Measurements from ENCODE around the gene TTC4.

TTC4 gene

GRCh38 chr1:54715493-54716298 lies at the start of gene TTC4:
TTC4 (plus strand) TSS chr1:54715861; CDS start chr1:54715909, 48 bp downstream.
- in situ Hi-C loops (cut with MboI; ENCODE audit: low sequenced_read_pairs): no loop called here

GRCh38 chr1:54666333-54666732 lies 49.3 kb upstream of the TTC4 start:
- in situ Hi-C loops (cut with MboI; ENCODE audit: low sequenced_read_pairs): no loop called here

- in situ Hi-C loops (cut with MboI; ENCODE audit: low sequenced_read_pairs): no loop called here
Measured at GRCh38 chr1:54667797-54668196, 47.9 kb upstream of the TTC4 start.

GRCh38 chr1:54668567-54668966 lies 47.1 kb upstream of the TTC4 start:
- in situ Hi-C loops (cut with MboI; ENCODE audit: low sequenced_read_pairs): no loop called here

- in situ Hi-C loops (cut with MboI; ENCODE audit: low sequenced_read_pairs): no loop called here
Measured at GRCh38 chr1:54671985-54672608, 43.6 kb upstream of the TTC4 start.

- in situ Hi-C loops (cut with MboI; ENCODE audit: low sequenced_read_pairs): no loop called here
Measured at GRCh38 chr1:54678776-54679643, 36.7 kb upstream of the TTC4 start.

- in situ Hi-C loops (cut with MboI; ENCODE audit: low sequenced_read_pairs): no loop called here
Measured at GRCh38 chr1:54679706-54680105, 36.0 kb upstream of the TTC4 start.

- in situ Hi-C loops (cut with MboI; ENCODE audit: low sequenced_read_pairs): no loop called here
Measured at GRCh38 chr1:54680387-54680786, 35.3 kb upstream of the TTC4 start.

GRCh38 chr1:54681358-54681757 lies 34.3 kb upstream of the TTC4 start:
- in situ Hi-C loops (cut with MboI; ENCODE audit: low sequenced_read_pairs): no loop called here

GRCh38 chr1:54683453-54683852 lies 32.2 kb upstream of the TTC4 start:
- in situ Hi-C loops (cut with MboI; ENCODE audit: low sequenced_read_pairs): no loop called here

- in situ Hi-C loops (cut with MboI; ENCODE audit: low sequenced_read_pairs): no loop called here
Measured at GRCh38 chr1:54685335-54685905, 30.2 kb upstream of the TTC4 start.

GRCh38 chr1:54686155-54686554 lies 29.5 kb upstream of the TTC4 start:
- in situ Hi-C loops (cut with MboI; ENCODE audit: low sequenced_read_pairs): no loop called here

GRCh38 chr1:54694771-54695170 lies 20.9 kb upstream of the TTC4 start:
- in situ Hi-C loops (cut with MboI; ENCODE audit: low sequenced_read_pairs): no loop called here

GRCh38 chr1:54695221-54695620 lies 20.4 kb upstream of the TTC4 start:
- in situ Hi-C loops (cut with MboI; ENCODE audit: low sequenced_read_pairs): no loop called here

GRCh38 chr1:54695764-54696163 lies 19.9 kb upstream of the TTC4 start:
- in situ Hi-C loops (cut with MboI; ENCODE audit: low sequenced_read_pairs): no loop called here

GRCh38 chr1:54696262-54696661 lies 19.4 kb upstream of the TTC4 start:
- in situ Hi-C loops (cut with MboI; ENCODE audit: low sequenced_read_pairs): no loop called here

- in situ Hi-C loops (cut with MboI; ENCODE audit: low sequenced_read_pairs): no loop called here
Measured at GRCh38 chr1:54697896-54698295, 17.8 kb upstream of the TTC4 start.

- in situ Hi-C loops (cut with MboI; ENCODE audit: low sequenced_read_pairs): no loop called here
Measured at GRCh38 chr1:54698346-54698745, 17.3 kb upstream of the TTC4 start.

GRCh38 chr1:54699936-54700525 lies 15.6 kb upstream of the TTC4 start:
- in situ Hi-C loops (cut with MboI; ENCODE audit: low sequenced_read_pairs): no loop called here

GRCh38 chr1:54701066-54701465 lies 14.6 kb upstream of the TTC4 start:
- in situ Hi-C loops (cut with MboI; ENCODE audit: low sequenced_read_pairs): no loop called here

GRCh38 chr1:54701996-54702395 lies 13.7 kb upstream of the TTC4 start:
- in situ Hi-C loops (cut with MboI; ENCODE audit: low sequenced_read_pairs): no loop called here

Measured in HL-60/S4 (cell line).